SK-N-SH treated with all-trans-retinoic acid at 6 μM for 48 hours (cell line): ENCODE data around the gene SH2D3A.

Experiments used
- ARNTL ChIP-seq: fragments of 450-650 bp; formaldehyde crosslinking; IDR thresholded peaks from 2 replicates; pipeline ENCODE4 v1.5.0; 2020; ENCODE audit warnings: low read depth, mild to moderate bottlenecking, moderate library complexity, borderline replicate concordance
- CSDC2 ChIP-seq: fragments of 250-450 bp; sonication (Bioruptor Pico); IDR thresholded peaks from 2 replicates; pipeline ENCODE4 v1.5.0; 2020; ENCODE audit warnings: mild to moderate bottlenecking, moderate library complexity
- SNAI2 ChIP-seq: fragments of 250-450 bp; sonication (Bioruptor Pico); IDR thresholded peaks from 2 replicates; pipeline ENCODE4 v1.5.0; 2020; ENCODE audit warnings: mild to moderate bottlenecking, moderate library complexity
- TCF4 ChIP-seq: fragments of 250-450 bp; sonication (Bioruptor Pico); IDR thresholded peaks from 2 replicates; pipeline ENCODE4 v1.8.0; 2021; ENCODE audit warnings: mild to moderate bottlenecking, moderate library complexity, borderline replicate concordance
- TOX ChIP-seq: fragments of 250-450 bp; sonication (Bioruptor Pico); IDR thresholded peaks from 2 replicates; pipeline ENCODE4 v1.8.0; 2021; ENCODE audit warnings: mild to moderate bottlenecking, moderate library complexity, borderline replicate concordance
- ZC3H10 ChIP-seq: fragments of 250-450 bp; sonication (Bioruptor Pico); IDR thresholded peaks from 2 replicates; pipeline ENCODE4 v1.5.1; 2021; ENCODE audit warnings: mild to moderate bottlenecking, moderate library complexity
- ZNF565 ChIP-seq: fragments of 450-650 bp; formaldehyde crosslinking; conservative IDR thresholded peaks from 2 replicates; pipeline ENCODE4 v1.5.0; 2020; ENCODE audit warnings: low read depth, mild to moderate bottlenecking, moderate library complexity
- ZNF70 ChIP-seq: fragments of 450-650 bp; formaldehyde crosslinking; IDR thresholded peaks from 2 replicates; pipeline ENCODE4 v1.5.0; 2020; ENCODE audit warnings: mild to moderate bottlenecking, moderate library complexity
- TF ChIP-seq, protein P1 (sequence below): fragments of 250-450 bp; sonication (Bioruptor Pico); IDR thresholded peaks from 2 replicates; pipeline ENCODE4 v1.5.0; 2020; ENCODE audit warnings: mild to moderate bottlenecking, moderate library complexity

DNA sequence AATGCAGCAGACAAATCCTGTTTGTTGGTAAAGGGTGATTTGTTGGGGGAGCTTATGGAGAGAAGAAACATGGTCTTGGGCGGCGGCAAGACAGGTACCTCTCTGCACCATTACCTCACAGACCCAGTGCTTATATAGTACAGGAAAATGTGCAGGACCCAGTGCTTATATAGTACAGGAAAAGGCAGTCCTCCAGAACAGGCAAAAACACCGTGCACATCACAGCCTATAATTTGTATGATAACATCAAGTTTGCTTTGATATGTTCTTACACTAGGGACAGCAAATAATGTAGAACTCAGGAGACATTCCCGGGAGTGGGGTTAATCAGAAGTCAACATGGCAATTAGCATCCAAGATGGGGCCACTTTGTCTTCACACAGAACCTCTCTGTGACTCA is 26.2 kb upstream of the SH2D3A start:
- TF ChIP-seq ZNF70 (CRISPR knock-in tag) (no peak), CSDC2 (CRISPR knock-in tag) (no peak), TCF4 (CRISPR knock-in tag) (no peak), ZNF565 (CRISPR knock-in tag) (no peak), ARNTL (no peak), SNAI2 (no peak), ZC3H10 (CRISPR knock-in tag) (no peak), TOX (CRISPR knock-in tag) (no peak)
- TF ChIP-seq, protein P1, sequence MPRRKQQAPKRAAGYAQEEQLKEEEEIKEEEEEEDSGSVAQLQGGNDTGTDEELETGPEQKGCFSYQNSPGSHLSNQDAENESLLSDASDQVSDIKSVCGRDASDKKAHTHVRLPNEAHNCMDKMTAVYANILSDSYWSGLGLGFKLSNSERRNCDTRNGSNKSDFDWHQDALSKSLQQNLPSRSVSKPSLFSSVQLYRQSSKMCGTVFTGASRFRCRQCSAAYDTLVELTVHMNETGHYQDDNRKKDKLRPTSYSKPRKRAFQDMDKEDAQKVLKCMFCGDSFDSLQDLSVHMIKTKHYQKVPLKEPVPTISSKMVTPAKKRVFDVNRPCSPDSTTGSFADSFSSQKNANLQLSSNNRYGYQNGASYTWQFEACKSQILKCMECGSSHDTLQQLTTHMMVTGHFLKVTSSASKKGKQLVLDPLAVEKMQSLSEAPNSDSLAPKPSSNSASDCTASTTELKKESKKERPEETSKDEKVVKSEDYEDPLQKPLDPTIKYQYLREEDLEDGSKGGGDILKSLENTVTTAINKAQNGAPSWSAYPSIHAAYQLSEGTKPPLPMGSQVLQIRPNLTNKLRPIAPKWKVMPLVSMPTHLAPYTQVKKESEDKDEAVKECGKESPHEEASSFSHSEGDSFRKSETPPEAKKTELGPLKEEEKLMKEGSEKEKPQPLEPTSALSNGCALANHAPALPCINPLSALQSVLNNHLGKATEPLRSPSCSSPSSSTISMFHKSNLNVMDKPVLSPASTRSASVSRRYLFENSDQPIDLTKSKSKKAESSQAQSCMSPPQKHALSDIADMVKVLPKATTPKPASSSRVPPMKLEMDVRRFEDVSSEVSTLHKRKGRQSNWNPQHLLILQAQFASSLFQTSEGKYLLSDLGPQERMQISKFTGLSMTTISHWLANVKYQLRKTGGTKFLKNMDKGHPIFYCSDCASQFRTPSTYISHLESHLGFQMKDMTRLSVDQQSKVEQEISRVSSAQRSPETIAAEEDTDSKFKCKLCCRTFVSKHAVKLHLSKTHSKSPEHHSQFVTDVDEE (CRISPR knock-in tag): no peak
